ENCODE results near the gene EIF2D.

The EIF2D gene

DNA sequence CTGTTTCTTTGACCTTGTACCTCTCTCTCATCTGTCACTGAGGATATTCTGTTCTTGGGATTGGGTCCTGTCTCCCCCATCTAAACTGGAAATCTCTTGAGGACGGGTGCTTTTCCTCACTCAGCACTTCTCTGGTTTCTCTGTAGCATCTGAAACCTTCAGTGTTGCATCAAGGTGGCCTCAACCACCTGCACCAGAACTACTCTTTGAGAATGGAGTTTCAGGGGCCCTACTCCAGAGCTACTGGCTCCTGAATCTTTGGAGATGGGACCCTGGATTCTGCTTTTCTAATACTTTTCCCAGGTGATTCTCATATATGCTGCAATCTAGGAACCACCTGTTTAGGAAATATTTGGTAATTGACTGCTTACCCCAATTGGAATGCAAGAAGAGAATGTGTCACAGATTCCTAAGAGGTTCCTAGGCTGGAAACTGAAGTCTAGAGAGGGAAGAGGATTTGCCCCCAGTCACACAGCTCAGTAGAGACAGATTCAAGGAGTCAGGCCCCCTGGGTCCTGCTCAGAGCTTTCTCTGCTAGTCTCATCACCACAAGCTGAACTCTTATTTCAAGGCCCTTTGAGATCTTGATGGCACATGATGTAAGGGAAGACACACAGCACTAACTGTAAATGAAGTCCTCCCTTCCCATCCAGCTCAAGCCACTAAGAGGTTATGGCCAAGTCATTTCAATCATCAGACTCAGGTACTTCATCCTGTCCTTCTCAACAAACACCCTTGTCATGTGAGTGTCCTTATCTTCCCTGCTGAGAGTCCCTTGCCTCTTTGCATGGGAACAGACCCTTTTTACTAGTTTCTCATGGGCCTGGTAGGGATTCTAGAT is 48.7 kb downstream of the EIF2D start:
- DNase-seq (ENCODE audit: low read depth in 2 of 2), result peak in 1 of 2 donors; percentile 17
- H3K4me3 ChIP-seq (replicated peaks in 1 of 2; ENCODE audit: low read depth in 2 of 2, low read length in 2 of 2), result no peak overlapping the region
- TF ChIP-seq, protein P1, sequence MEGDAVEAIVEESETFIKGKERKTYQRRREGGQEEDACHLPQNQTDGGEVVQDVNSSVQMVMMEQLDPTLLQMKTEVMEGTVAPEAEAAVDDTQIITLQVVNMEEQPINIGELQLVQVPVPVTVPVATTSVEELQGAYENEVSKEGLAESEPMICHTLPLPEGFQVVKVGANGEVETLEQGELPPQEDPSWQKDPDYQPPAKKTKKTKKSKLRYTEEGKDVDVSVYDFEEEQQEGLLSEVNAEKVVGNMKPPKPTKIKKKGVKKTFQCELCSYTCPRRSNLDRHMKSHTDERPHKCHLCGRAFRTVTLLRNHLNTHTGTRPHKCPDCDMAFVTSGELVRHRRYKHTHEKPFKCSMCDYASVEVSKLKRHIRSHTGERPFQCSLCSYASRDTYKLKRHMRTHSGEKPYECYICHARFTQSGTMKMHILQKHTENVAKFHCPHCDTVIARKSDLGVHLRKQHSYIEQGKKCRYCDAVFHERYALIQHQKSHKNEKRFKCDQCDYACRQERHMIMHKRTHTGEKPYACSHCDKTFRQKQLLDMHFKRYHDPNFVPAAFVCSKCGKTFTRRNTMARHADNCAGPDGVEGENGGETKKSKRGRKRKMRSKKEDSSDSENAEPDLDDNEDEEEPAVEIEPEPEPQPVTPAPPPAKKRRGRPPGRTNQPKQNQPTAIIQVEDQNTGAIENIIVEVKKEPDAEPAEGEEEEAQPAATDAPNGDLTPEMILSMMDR (IDR thresholded peaks at IDR 0.05; ENCODE audit: low read depth, low read length), result no peak

DNA sequence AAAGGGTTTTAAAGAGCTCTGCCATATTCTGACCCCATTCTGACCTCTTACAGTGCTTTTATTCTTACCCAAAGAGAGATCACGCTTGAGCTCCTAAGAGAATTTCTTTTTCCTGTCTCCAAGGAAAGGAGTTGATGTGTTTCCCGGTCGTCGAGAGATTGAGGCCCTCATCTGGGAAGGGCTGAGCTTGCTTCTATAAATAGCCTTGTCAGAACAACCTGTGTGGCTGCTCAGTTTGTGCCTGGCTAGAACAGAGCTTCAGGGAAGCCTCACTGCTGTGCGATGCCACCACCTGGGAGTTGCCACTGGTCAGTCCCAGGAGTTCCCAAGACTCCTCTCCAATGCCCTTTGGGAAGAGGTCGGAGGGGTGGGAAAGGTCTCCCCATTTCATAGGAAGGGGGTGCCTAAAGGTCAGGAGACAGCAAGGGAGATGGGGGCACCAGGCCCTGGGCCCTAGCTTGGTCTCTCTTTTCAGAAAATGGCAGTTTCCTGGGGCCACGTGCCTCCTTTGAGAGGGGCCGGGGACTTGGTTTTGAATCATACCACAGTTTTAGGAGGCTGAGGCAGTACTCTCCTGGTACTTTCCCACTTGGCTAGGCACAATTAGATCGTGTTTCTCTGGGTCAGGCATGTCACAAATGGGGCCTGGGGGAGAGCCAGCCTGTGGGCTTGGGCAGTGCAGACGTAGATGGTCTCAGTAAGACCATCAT is 52.1 kb downstream of the EIF2D start:
- peak in 1 of 2 donors; percentile 47 for DNase-seq (ENCODE audit: low read depth in 2 of 2)
- TF ChIP-seq, protein P1 (IDR thresholded peaks at IDR 0.05; ENCODE audit: low read depth, low read length), result no peak
- H3K4me3 ChIP-seq (replicated peaks in 1 of 2; ENCODE audit: low read depth in 2 of 2, low read length in 2 of 2), result no peak overlapping the region

DNA sequence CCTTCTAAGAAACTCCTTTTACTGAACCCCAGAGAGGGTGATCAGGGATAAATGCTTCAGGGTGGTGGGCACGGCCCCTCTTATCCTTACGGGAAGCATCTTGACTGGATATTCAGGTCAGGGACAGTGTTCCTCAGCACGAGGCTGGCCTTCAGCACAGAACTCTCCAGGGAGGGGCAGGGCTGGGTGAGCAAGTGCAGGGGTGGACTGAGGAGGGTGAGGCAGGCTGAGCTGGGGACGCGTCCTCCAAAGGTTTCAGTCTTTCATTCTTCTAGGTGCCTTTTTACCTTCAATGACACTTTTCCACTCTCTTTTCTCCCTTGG is 52.6 kb downstream of the EIF2D start:
- TF ChIP-seq, protein P1 (IDR thresholded peaks at IDR 0.05; ENCODE audit: low read depth, low read length), result no peak
- DNase-seq (ENCODE audit: low read depth in 2 of 2), result no peak
- no peak overlapping the region for H3K4me3 ChIP-seq (replicated peaks in 1 of 2; ENCODE audit: low read depth in 2 of 2, low read length in 2 of 2)

DNA sequence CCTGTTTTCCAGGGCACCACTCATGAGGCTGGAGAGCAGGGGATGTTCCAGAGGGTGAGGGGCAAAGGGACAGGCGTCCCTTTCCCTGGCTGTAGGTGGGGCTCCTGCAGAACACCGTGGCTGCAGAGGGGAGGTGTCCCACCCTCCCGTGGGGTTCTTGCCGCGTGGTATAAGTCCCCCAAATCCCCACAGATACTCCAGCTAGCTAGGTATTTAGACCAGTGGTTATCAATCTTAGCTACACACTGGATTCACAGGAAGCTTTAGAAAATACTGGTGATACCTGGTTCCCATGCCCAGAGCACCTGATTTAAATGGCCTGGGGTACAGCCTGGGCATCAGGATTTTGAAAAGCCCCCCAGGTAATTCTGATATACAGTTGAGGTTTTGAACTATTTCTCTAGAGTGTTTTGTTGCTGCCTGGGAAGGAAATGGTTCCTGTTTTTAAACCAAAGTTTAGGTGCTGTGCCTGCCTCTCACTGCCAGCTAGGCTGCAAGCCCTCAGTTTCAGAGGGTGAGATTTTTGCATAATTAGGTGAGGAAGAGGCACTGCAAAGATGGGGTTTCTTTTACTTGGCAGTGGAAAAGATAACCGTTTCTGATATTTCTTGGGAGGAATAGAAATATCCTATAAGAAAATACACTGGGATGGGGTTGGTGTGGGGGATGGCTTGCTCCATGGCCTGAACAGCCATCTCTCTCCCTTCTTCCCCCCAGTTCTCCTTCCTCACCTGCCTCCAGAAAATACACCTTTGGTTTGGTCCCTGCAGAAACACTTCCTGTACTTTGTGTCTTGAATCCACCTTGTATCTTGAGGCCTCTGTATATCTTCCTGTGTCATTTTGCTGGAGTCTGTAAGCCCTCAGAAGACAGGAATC is 53.2 kb downstream of the EIF2D start:
- TF ChIP-seq, protein P1 (IDR thresholded peaks at IDR 0.05; ENCODE audit: low read depth, low read length), result no peak

DNA sequence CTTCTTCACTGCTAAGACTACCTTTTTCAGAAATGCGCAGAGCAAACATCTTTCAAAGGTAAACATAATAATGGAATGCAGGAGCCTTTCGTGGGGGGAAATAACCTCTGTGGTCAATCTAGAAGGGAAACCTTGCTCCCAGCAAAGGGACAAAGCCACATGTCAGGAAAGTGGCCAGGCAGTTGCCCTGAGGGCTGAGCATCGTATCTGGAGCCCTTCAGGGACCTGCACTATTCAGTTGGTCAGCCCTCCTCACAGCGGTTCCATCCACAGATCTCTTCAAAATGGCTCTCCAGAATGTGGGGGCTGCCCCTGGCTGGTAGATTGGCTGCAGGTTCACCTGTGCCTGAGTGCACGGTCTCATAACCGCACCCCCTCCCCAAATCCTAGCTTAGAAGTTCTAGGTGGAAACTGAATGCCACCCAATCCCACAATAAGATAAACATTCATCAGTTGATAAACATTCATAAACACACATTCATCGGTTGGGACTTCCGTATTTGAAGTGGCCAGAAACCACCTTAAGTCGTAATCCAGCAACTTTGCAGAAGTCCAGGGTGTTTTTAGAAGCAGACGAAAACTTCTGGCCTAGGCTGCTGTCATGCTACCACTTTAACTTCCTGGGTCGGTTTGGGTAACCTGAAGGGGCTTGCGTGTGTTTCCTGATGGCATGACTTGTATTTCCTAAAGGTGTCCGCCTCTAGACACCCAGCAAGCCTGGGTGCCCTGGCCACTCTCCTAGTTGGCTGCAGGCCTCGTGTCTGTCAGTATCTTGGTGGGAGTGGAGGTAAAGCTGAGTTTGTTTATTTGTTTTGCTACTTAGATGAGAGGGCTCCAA is 54.4 kb downstream of the EIF2D start:
- TF ChIP-seq, protein P1 (IDR thresholded peaks at IDR 0.05; ENCODE audit: low read depth, low read length), result no peak
- DNase-seq (ENCODE audit: low read depth in 2 of 2), result no peak
- peak overlapping the region; percentile 48 to 50 for H3K4me3 ChIP-seq (replicated peaks in 1 of 2; ENCODE audit: low read depth in 2 of 2, low read length in 2 of 2)

More for the DNA sequence above, 53.2 kb downstream of the EIF2D start:
- H3K4me3 ChIP-seq (replicated peaks in 1 of 2; ENCODE audit: low read depth in 2 of 2, low read length in 2 of 2), result no peak overlapping the region
- DNase-seq (ENCODE audit: low read depth in 2 of 2), result no peak

Measured in cardiac fibroblast (primary cell).